NT2/D1 (cell line): Measurements from ENCODE around the gene GSTT2B.
"Not testable (repeated sequence)": the region's sequence is repeated elsewhere in the genome, so short reads cannot be mapped to it uniquely, and the experiment has no call there.

Experiments
- DNase-seq: peaks from one replicate; pipeline ENCODE4 v3.0.0-alpha.2; 2011; ENCODE audit warnings: low read depth, low spot score
- H3K27me3 ChIP-seq: 2 replicates; pipeline ENCODE4 v1.6.0; 2011; ENCODE audit warnings: mild to moderate bottlenecking; ENCODE audit not compliant: insufficient read length, insufficient read depth
- H3K36me3 ChIP-seq: 2 replicates; pipeline ENCODE4 v1.6.1; 2011; ENCODE audit warnings: mild to moderate bottlenecking, low read length, mixed read lengths; ENCODE audit not compliant: insufficient read depth, insufficient read length
- H3K4me1 ChIP-seq: 2 replicates; pipeline ENCODE4 v1.5.1; 2011; ENCODE audit not compliant: insufficient read depth, insufficient read length
- H3K4me3 ChIP-seq: 2 replicates; pipeline ENCODE4 v1.5.1; 2011; ENCODE audit warnings: low read depth; ENCODE audit not compliant: insufficient read length
- H3K9ac ChIP-seq: 2 replicates; pipeline ENCODE4 v1.6.0; 2011; ENCODE audit warnings: low read depth; ENCODE audit not compliant: insufficient read length
- H3K9me3 ChIP-seq: 2 replicates; pipeline ENCODE4 v1.5.1; 2011; ENCODE audit warnings: mild to moderate bottlenecking, low read length; ENCODE audit not compliant: insufficient read depth
- SUZ12 ChIP-seq: IDR thresholded peaks from 2 replicates; pipeline ENCODE4 v1.6.1; 2011; ENCODE audit not compliant: insufficient read length, insufficient read depth; ENCODE audit errors: extremely low read depth
- YY1 ChIP-seq: IDR thresholded peaks from 2 replicates; pipeline ENCODE4 v1.6.1; 2011; ENCODE audit not compliant: insufficient read length, insufficient read depth
- ZNF274 ChIP-seq: IDR thresholded peaks from 2 replicates; pipeline ENCODE4 v1.6.1; 2011; ENCODE audit warnings: mild to moderate bottlenecking, low read depth, low read length

Gene GSTT2B

DNA sequence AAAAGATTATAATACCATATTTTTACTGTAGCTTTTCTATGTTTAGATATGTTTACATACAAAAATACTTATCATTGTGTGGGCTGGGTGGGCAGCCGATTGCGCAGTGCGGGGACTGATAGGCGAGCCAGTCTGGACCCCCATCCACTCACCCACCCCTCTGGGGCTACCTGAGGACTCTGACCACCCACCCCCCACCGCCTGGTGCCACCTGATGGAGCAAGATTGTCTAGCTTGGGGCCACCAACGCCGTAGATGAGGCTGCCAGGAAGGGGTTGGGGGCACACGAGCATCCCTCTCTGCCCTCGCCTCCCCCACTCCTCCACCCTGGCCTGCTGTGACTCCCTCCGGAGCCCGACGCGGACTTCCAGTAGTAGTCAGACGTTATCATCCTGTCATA is 34.4 kb downstream of the GSTT2B start:
- Histone ChIP-seq H3K27me3 (no peaks in the 10 kb centered on the region), H3K9ac (no peak overlapping the region), H3K36me3 (peaks cover 6% of the 10 kb centered on the region), H3K9me3 (peaks cover 43% of the 10 kb centered on the region), H3K4me3 (no peak overlapping the region), H3K4me1 (no peaks in the 10 kb centered on the region)
- no peak for DNase-seq
- TF ChIP-seq YY1 (no peak), SUZ12 (no peak), ZNF274 (no peak)

DNA sequence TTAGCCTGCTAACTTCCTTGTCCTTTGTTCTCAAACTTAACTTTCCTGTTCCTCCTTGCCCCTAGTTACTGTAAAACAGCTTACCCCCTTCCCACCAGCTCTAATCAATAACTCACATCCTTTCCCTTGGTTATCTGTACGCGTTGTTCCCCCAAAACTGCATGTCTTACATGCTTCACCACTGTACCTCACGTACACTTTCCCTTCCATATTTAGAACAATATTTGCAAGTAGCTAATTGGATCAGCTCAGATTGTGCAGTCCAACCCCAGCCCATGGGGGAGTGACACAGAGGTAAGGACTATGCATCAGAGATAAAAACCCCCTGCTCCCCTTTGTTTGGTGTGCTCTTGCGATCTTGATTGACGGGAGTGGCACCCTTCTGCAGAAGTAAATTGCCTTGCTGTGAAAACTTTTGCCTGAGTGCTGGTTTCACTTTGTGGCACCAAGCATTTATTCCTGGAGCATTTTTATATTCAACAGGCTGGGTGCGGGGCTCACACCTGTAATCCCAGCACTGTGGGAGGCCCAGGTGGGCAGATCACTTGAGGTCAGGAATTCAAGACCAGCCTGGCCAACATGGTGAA is 35.9 kb downstream of the GSTT2B start:
- DNase-seq = no peak
- no peaks in the 10 kb centered on the region for H3K27me3 ChIP-seq
- H3K4me3 ChIP-seq = no peak overlapping the region
- H3K36me3 ChIP-seq = peaks cover 6% of the 10 kb centered on the region
- TF ChIP-seq ZNF274 (no peak), YY1 (no peak), SUZ12 (no peak)
- H3K4me1 ChIP-seq = no peaks in the 10 kb centered on the region
- no peak overlapping the region for H3K9ac ChIP-seq
- H3K9me3 ChIP-seq = peaks cover 31% of the 10 kb centered on the region; the same call in 1 of the 2 replicates

DNA sequence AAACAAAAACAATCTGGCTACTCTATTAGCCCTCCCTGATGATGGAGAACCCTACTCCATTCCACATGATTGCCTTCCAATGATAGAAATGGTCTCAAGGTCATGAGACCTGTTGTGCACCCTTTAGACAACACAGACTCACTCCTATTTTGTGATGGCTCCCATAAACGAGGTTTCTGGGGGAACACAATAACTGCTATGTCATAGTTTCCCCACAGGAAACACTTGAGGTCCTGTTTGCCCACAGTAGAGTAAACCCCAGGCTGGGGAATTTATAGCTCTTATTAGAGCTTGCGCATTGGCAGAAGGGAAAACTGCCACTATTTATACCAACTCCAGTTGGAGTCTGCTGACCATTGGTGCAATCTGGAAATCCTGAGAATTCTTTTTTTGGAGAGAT is 38.1 kb downstream of the GSTT2B start:
- H3K27me3 ChIP-seq = no peaks in the 10 kb centered on the region
- H3K4me3 ChIP-seq = no peak overlapping the region
- TF ChIP-seq SUZ12 (no peak), ZNF274 (no peak), YY1 (no peak)
- peaks cover 25% of the 10 kb centered on the region; the same call in 1 of the 2 replicates for H3K9me3 ChIP-seq
- peaks cover 3% of the 10 kb centered on the region for H3K36me3 ChIP-seq
- no peaks in the 10 kb centered on the region for H3K4me1 ChIP-seq
- no peak for DNase-seq
- no peak overlapping the region for H3K9ac ChIP-seq

DNA sequence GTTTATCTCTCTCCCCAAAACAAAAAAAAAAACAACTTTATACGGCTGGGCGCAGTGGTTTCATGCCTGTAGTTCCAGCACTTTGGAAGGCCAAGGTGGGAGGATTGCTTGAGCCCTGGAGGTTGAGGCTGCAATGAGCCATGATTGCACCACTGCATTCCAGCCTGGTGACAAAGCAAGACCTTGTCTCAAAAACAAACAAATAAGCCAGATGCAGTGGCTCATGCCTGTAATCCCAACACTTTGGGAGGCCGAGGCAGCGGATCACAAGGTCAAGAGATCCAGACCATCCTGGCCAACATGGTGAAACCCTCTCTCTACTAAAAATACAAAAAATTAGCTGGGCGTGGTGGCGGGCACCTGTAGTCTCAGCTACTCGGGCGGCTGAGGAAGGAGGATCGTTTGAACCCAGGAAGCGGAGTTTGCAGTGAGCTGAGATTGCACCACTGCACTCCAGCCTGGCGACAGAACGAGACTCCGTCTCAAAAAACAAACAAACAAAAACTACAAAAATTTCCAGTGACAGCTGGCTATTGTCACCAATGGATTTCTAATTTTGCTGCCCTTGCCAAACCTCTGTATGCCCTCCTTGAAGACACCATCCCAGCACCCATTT is 39.3 kb downstream of the GSTT2B start:
- H3K9me3 ChIP-seq = peaks cover 20% of the 10 kb centered on the region; the same call in 1 of the 2 replicates

DNA sequence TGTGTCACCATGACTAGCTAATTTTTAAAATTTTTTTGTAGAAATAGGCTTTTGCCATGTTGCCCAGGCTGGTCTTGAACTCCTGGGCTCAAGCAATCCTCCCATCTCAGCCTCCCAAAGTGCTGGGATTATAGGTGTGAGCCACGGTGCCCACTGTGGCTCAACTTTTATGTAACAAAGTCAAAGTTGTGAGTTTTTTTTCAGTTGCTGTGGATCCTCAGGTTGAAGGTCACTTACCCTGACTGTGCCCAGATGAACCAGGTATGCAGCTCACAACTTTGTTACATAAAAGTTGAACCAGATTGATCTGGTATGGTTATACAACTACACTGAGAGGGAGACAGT is 40.8 kb downstream of the GSTT2B start:
- not testable (repeated sequence) for H3K9me3 ChIP-seq, H3K4me3 ChIP-seq, H3K9ac ChIP-seq, H3K36me3 ChIP-seq, DNase-seq, H3K4me1 ChIP-seq, H3K27me3 ChIP-seq

More for the DNA sequence above, 39.3 kb downstream of the GSTT2B start:
- H3K9ac ChIP-seq, H3K4me1 ChIP-seq, H3K36me3 ChIP-seq, H3K27me3 ChIP-seq, DNase-seq, H3K4me3 ChIP-seq: not testable (repeated sequence)

DNA sequence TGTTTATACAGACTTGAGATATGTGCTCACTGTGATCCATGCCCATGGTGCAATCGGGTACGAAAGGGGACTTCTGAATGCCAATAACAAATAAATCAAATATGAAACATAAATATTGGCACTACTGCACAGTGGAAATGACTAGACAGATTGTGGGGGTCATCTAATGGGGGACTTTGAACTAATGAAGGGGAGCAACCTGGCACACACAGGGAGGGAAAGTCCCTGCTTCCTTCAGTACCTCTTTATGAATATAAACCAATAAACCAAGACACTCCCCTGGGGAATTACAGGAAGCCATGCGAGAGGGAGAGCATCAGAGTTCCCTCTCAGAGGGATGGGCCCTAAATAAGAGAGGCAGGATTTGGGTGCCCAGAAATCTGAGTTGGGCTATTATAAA is 45.7 kb downstream of the GSTT2B start:
- Histone ChIP-seq H3K9ac (no peak overlapping the region), H3K36me3 (no peaks in the 10 kb centered on the region), H3K27me3 (no peaks in the 10 kb centered on the region), H3K4me1 (no peaks in the 10 kb centered on the region), H3K4me3 (no peak overlapping the region), H3K9me3 (peaks cover 20% of the 10 kb centered on the region)
- TF ChIP-seq SUZ12 (no peak), ZNF274 (no peak), YY1 (no peak)
- no peak for DNase-seq

DNA sequence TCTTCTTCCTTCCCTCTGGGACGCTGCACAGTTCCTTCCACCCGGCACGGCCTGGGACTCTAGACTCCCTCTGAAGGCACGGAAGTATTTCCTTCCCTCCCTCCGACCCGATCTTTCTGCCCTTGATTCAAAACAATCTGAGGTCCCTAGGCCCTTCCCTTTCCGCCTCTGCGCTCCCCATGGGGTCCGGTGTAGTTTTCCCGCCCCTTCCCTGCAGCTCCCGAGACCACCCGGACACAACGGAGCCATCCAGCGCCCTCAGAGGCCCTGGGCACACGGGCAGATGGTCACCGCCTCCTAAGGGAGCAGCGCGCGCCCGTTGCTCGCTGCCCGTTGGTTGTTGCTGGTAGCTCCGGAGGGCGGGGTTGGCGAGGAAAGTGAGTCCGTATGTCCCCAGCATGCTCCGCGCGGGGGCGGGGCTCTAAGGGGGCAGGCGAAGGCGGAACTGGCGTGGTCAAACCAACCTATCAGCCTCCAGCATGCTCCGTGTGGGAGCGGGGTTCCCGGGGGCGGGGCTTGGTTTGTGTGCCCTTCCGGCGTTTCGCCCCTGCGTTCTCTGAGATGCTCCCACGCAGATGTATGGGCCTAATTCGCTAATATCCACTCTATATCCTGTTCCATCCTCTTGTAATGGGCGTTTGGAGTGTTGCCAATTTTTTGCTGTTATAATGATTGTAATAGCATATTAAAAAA is 47.2 kb downstream of the GSTT2B start:
- TF ChIP-seq ZNF274 (no peak), SUZ12 (no peak), YY1 (no peak)
- no peaks in the 10 kb centered on the region for H3K4me1 ChIP-seq
- peak overlapping the region; percentile 42 for H3K4me3 ChIP-seq

More for the DNA sequence above, 47.2 kb downstream of the GSTT2B start:
- Histone ChIP-seq H3K9ac (peak overlapping the region; percentile 67), H3K9me3 (peaks cover 20% of the 10 kb centered on the region), H3K36me3 (no peaks in the 10 kb centered on the region), H3K27me3 (no peaks in the 10 kb centered on the region)
- peak; percentile 81 for DNase-seq
